HG03139 (cell line): Measurements from ENCODE around the gene CTIF.
A peak's percentile ranks its signal among the peaks of the same experiment; 100 is the strongest.
"Not testable (repeated sequence)": the region's sequence is repeated elsewhere in the genome, so short reads cannot be mapped to it uniquely, and the experiment has no call there.

Experiments used
- ATAC-seq: cut with Tn5 transposase; IDR thresholded peaks from one replicate; pipeline ENCODE4 v1.9.1; 2021; ENCODE audit not compliant: unreplicated experiment

The CTIF gene

GRCh38 chr18:48857023-48857694 lies 318.3 kb downstream of the CTIF start:
- no peak for ATAC-seq

- ATAC-seq: no peak
Observed at GRCh38 chr18:48858676-48859075, 319.8 kb downstream of the CTIF start.

- no peak for ATAC-seq
Observed at GRCh38 chr18:48859311-48860268, 320.8 kb downstream of the CTIF start.

GRCh38 chr18:48860269-48861180 lies 321.7 kb downstream of the CTIF start:
- no peak for ATAC-seq

- no peak for ATAC-seq
Observed at GRCh38 chr18:48861181-48861708, 322.4 kb downstream of the CTIF start.

GRCh38 chr18:48862132-48862531 lies 323.3 kb downstream of the CTIF start:
- ATAC-seq: no peak

GRCh38 chr18:48862678-48863270 lies 323.9 kb downstream of the CTIF start:
- ATAC-seq: no peak

- ATAC-seq: no peak
Observed at GRCh38 chr18:48863432-48864065, 324.7 kb downstream of the CTIF start.

GRCh38 chr18:48864876-48865275 lies 326.0 kb downstream of the CTIF start:
- no peak for ATAC-seq

GRCh38 chr18:48866028-48866733 lies 327.4 kb downstream of the CTIF start:
- no peak for ATAC-seq

GRCh38 chr18:48866856-48867255 lies 328.0 kb downstream of the CTIF start:
- no peak for ATAC-seq

- no peak for ATAC-seq
Observed at GRCh38 chr18:48867978-48868377, 329.1 kb downstream of the CTIF start.

- ATAC-seq: peak; percentile 75
Observed at GRCh38 chr18:48868468-48869466, 329.9 kb downstream of the CTIF start.

GRCh38 chr18:48869591-48869990 lies 330.8 kb downstream of the CTIF start:
- no peak for ATAC-seq

GRCh38 chr18:48870926-48871325 lies 332.1 kb downstream of the CTIF start:
- not testable (repeated sequence) for ATAC-seq

- ATAC-seq: no peak
Observed at GRCh38 chr18:48871391-48872166, 332.7 kb downstream of the CTIF start.
